ENCODE data around the gene SUMO3.

Gene SUMO3

GRCh38 chr21:44760376-44760775 is 57.5 kb downstream of the SUMO3 start:
- Mint-ChIP-seq H3K4me3 (no peak overlapping the region), H3K36me3 (ENCODE audit: low read depth) (no peaks in the 10 kb centered on the region), H3K9me3 (no peaks in the 10 kb centered on the region), H3K27ac (no peak overlapping the region), H3K4me1 (ENCODE audit: low read depth) (peaks cover 5% of the 10 kb centered on the region), H3K27me3 (no peaks in the 10 kb centered on the region)

GRCh38 chr21:44759628-44760285 is 58.1 kb downstream of the SUMO3 start:
- H3K36me3 Mint-ChIP-seq (ENCODE audit: low read depth): no peaks in the 10 kb centered on the region
- H3K27ac Mint-ChIP-seq: no peak overlapping the region
- H3K4me3 Mint-ChIP-seq: no peak overlapping the region
- no peaks in the 10 kb centered on the region for H3K4me1 Mint-ChIP-seq (ENCODE audit: low read depth)
- H3K27me3 Mint-ChIP-seq: no peaks in the 10 kb centered on the region
- no peaks in the 10 kb centered on the region for H3K9me3 Mint-ChIP-seq

- no peaks in the 10 kb centered on the region for H3K27me3 Mint-ChIP-seq
- no peaks in the 10 kb centered on the region for H3K36me3 Mint-ChIP-seq (ENCODE audit: low read depth)
- H3K9me3 Mint-ChIP-seq: no peaks in the 10 kb centered on the region
- H3K4me1 Mint-ChIP-seq (ENCODE audit: low read depth): no peaks in the 10 kb centered on the region
- no peak overlapping the region for H3K4me3 Mint-ChIP-seq
- H3K27ac Mint-ChIP-seq: no peak overlapping the region
These were observed 58.9 kb downstream of the SUMO3 start for GRCh38 chr21:44758781-44759627.

GRCh38 chr21:44758141-44758561 is 59.7 kb downstream of the SUMO3 start:
- Mint-ChIP-seq H3K9me3 (no peaks in the 10 kb centered on the region), H3K4me1 (ENCODE audit: low read depth) (no peaks in the 10 kb centered on the region), H3K4me3 (no peak overlapping the region), H3K27ac (no peak overlapping the region), H3K36me3 (ENCODE audit: low read depth) (no peaks in the 10 kb centered on the region), H3K27me3 (no peaks in the 10 kb centered on the region)

- no peak overlapping the region for H3K4me3 Mint-ChIP-seq
- no peaks in the 10 kb centered on the region for H3K4me1 Mint-ChIP-seq (ENCODE audit: low read depth)
- H3K9me3 Mint-ChIP-seq: no peaks in the 10 kb centered on the region
- no peaks in the 10 kb centered on the region for H3K27me3 Mint-ChIP-seq
- H3K27ac Mint-ChIP-seq: no peak overlapping the region
- H3K36me3 Mint-ChIP-seq (ENCODE audit: low read depth): no peaks in the 10 kb centered on the region
These were observed 60.1 kb downstream of the SUMO3 start for GRCh38 chr21:44757731-44758130.

- H3K4me3 Mint-ChIP-seq: no peak overlapping the region
- no peak overlapping the region for H3K27ac Mint-ChIP-seq
- H3K27me3 Mint-ChIP-seq: no peaks in the 10 kb centered on the region
- no peaks in the 10 kb centered on the region for H3K36me3 Mint-ChIP-seq (ENCODE audit: low read depth)
- no peaks in the 10 kb centered on the region for H3K9me3 Mint-ChIP-seq
- no peaks in the 10 kb centered on the region for H3K4me1 Mint-ChIP-seq (ENCODE audit: low read depth)
These were observed 61.3 kb downstream of the SUMO3 start for GRCh38 chr21:44756423-44757185.
